ENCODE measurements around the gene DIPK1B.

The DIPK1B gene

DNA sequence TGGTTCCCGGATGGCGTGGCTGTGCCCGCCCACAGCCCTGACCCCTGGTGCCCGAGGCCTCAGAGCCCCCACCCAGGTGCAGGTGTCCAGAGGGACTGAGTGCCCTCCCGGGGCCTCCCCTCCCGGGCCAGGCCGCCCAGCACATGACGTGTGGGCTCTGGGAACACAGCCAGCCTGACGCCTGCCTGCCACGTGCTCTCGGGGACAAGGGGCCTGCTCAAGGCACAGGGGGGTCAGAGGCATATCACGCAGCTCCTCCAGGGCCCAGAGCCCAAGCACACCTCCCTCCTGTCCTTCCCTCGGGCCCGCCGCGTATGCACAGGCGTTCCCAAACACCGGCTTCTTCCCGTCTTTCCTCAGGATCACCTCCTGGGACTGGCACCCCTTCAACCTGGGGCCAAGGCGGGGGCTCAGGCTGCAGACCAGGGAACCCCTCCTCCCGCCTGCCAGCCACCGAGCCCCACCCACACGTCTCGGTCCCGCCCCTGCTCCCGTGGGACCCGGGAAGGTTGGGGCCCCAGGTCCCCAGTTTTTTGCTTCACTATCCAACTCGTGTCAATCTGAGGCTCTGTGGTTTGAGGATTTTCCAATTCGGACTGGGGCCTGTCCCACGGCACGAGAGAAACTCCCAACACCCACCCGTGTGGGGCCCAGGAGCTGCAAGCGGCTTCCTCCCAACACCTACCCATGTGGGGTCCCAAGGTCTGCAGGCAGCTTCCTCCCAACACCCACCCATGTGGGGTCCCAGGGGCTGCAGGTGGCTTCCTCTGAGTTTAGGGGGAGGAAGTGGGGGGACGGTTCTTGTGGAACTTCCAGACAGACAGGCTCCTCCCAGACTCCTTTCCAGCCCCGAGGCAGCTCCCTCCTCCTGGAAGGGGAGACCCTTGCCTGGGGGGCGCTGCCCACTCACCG is 28.9 kb downstream of the DIPK1B start:
- DNase-seq: no peak

DNA sequence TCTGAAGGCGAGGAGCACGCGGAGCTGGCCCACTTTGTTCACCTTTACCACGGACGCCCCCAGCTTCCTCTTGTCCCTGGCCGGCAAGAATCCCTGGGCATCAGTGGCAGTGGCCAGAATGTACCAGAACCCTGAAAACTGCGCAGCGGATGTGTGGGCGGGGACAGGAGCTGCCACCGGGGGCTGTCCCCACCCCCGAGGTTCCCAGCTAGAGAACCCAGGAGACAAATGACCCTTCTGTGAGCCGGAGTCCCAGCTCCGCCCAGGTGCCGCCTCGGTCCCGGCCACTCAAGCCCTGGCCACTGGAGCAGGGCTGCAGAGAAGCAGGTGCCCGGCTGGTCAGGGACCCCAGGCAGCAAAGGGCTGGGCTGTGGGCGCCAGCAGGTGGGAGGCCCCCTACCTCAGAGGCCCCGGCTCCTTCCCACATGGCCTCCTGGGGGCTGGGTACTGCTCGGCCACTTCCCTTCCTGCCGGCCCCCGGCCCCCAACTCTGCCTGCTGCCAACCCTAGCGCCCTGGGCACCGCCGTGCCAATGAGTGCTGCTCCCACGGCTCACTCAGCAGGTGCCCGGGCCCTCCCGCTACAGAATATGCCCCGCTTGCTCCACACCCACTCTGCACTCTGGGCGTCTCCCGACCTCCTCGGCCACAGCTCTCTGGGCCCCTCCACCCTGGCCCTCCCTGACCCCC is 29.7 kb downstream of the DIPK1B start:
- no peak for DNase-seq

DNA sequence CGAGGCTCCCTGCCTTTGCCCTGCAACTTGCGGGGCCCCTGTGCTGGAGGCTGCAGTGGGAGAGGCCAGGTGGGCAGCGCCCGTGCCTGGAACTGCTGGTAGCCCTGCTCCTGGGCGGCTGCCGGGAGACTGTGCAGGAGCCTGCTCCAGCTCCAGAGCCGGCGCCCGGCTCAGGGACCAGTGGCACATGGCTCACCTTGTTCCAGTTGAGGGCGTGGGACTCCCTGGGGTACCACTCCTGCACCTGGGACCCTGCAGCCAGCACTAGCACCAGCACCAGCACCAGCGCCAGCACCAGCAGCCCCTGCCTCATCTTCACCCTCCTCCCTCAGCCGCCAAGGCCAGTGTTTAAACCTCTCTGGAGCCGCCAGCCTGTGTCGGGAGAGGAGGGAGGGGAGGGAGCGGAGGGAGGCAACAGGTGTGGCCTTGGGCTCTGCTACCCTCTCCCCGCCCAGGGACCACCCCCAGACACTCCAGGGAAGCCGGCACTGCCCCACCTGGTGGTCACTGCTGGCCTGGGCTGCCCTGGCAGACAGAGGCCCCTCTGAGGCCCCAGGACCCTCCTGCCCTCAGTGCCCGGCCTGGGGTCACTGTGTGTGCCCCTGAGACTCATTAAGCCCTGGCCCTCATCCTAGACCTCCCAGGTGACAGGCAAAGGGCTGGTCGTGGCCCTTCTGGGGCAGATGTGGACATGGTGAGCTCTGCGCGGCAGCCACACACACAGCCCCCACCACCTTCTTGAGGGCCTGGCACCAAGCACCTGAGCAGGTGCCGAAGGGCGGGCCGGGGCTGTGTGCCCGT is 30.4 kb downstream of the DIPK1B start, which contains the start of gene LCN10:
TSS of gene LCN10 (minus strand) at position 350 of the 801 bp plus-strand sequence. CDS start at position 313, 37 bp downstream.
- no peak for DNase-seq

DNA sequence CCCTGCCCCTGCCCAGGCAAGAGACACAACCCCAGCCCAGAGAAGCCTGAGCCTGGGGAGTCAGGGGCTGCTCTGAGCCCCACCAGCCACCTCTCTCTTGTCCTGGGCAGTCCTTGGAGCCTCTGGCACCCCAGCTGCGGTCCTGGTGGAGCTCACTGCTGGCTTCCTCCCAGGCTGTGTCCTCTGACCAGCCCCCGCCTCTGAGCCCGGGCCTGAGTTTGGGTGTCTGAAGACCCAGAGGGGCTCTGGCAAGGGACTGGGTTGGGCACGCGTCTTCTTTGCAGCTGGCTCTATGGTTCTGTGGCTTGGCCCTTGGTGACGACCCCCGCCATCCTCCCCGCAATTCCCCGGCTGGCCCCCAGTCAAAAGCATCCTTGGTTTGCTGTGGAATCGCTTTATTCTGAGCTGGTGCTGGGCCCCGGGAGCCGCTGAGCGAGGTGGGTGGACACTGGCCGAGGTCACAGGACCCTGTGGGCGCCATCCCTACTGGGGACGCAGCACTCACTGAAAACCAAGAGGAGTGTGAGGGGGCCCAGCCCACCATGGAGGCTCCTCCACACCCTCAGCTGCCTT is 31.4 kb downstream of the DIPK1B start:
- no peak for DNase-seq

DNA sequence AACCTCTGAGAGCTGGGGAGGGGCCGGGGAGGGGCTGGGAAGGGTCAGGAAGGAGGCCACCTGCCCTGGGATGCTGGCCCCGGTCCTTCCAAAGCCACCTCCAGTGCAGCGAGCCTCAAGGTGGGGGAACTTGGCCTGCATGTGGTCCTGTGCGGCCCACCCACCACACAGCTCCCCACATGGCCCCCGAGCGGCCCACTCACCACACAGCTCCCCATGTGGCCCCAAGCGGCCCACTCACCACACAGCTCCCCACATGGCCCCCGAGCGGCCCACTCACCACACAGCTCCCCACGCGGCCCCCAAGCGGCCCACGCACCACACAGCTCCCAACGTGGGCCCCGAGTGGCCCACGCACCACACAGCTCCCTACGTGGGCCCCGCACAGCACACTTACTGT is 32.4 kb downstream of the DIPK1B start:
- no peak for DNase-seq

DNA sequence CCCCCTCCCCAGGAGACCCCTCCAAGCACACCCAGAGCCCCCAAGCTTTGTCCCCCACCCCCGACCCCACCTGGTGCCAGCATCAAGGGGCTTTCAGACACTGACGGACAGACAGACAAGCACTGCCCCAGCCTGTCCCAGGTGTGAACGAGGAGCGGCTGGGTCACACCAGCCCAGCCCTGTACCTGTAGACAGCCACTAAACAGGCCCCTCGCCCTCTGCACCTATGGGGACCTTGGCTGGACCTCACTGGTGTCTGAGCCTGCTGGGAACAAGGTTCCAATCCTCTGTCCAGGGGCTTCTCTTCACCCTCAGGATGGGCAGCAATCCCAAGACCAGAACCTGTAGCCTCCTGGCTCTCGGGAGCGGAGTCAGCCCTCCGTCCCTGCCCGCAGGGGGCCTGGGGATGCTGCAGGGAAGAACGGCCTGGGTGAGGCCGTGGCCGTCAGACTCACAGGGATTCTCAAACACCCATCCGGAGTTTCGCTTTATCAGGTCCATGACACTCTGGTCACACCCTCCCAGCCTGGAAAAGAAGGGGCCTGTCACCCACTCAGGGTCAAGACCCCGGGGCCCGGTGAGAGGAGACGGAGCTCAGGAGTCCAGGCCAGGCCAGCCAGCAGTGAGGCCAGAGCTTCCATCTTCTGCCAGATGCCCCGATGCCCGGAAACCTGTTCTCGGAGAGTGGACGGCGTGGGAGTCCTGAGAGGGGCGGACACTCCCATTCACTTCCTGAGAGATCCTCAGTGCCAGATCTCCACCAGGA is 33.2 kb downstream of the DIPK1B start:
- no peak for DNase-seq

DNA sequence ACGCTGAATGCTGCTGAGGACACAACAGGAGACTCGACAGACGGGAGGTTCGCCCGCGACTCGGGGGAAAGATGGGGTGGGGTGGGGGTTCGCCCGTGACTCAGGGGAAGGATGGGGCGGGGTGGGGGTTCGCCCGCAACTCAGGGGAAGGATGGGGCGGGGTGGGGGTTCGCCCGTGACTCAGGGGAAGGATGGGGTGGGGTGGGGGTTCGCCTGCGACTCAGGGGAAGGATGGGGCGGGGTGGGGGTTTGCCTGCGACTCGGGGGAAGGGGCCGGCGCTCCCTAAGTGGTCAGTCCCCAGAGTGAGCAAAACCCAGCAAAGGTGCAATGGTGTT is 33.8 kb downstream of the DIPK1B start:
- DNase-seq: no peak

DNA sequence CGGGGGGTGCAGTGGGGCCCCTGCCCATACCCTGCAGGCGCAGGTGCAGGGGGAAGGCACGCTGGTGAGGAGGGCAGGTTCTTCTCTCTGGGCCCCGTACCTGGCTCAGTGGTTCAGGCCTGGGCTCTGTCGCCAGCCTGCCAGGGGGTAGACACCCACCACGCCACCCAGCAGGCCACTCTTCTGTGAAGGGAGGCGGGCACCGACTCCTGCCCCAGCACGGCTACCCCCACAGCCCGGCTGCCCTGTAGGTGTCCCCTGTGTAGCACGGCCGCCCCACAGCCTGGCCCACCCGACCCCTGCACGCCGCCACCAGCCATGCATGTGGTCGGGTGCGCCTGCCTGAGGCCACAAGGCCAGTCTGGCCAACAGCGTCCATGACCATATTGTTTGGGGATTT is 34.2 kb downstream of the DIPK1B start:
- no peak for DNase-seq

DNA sequence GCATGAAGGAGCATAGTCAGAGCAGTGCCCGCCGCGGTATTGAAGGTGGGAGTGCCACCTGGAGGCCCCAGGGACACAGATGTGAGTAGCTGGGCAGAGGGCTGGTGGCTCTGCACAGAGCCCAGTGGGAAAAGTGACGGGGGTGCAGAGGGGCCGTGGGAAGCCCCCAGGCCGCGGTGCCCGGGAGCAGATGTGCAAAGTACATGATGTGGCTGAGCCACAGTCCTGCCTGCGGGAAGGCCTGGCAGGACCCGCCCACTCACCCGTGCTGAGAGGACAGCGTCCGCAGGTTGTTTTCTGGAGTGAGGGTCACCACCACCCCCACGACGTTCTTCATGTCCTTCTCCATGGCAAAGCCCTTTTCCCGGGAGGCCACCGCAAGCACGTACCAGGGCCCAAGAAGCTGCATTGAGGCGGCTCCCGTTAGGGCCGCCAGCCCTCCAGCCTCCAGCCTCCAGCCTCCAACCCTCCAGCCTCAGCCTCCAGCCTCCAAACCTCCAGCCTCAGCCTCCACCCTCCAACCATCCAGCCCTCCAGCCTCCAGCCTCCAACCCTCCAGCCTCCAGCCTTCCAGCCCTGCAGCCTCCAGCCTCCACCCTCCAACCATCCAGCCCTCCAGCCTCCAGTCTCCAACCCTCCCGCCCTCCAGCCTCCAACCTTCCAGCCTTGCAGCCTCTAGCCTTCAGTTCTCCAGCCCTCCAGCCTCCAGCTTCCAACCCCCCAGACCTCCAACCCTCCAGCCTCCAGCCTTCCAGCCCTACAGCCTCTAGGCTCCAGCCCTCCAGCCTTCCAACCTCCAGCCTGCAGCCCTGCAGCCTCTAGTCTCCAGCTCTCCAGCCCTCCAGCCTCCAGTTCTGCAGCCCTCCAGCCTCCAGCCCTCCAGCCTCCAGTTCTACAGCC is 35.0 kb downstream of the DIPK1B start:
- no peak for DNase-seq

DNA sequence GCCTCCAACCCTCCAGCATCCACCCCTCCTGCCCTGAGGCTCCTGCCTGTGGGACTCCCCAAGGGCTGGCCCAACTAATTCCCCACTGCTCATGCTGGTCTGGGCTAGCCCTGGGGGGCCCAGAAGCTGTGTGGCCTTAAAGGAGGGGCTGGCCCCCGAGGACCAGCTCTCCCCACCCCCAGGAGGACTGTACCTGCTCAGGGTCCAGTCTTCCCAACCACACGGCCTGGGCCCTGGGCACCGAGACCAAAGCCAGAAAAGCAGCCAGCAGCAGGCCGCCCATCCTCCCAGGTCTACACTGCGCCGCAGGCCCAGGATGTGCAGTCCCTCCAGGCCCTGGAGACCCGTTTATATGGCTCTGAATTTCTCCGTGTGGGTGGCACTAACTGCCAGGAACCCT is 35.8 kb downstream of the DIPK1B start, which contains the start of gene LCN6:
TSS of gene LCN6 (minus strand) at position 325 of the 400 bp plus-strand sequence. CDS start at position 283, 42 bp downstream.
- no peak for DNase-seq

DNA sequence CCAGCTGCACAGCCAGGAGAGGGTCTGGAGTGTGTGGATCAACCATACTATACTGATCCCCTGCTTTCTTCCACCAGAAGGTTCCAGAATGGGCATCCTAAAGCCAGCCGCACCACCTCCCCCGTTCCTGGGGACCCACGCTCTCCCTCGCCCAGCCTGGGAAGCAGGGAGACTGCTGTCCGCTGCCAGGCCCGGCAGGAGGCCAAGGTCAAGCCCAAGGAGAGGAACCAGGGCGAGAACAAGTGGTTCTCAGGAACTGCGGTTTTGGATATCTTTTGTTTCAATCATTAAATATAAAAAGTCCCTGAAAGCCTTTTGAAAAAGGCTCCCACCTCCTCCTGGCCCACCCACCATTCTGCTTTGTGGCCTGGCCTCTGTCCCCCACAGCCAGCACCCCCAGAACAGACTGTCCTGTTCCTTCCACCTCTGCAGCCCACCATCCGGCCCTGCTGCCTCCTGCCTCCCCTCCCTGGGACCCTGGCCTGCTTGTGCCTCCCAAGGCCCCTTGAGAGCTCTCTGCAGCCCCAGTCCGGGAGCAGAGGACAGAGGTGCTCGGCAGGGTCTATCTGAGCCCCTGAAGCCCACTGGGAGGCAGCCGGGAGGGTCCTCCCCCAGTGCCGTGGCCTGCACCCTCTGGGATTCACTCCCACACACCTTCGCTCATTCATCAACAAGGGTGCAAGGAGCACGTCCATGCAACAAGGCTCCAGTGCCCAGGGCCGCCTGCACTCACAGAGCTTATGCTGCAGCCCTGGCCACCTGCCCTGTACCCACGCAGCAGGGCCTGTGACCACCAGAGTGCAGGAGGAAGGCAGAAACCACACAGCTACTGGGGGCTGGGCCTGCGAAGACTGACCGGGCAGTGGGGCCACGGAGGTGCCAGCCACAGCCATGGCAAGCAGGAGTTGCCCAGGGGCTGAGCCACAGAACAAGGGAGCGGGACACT is 36.6 kb downstream of the DIPK1B start:
- DNase-seq: no peak

DNA sequence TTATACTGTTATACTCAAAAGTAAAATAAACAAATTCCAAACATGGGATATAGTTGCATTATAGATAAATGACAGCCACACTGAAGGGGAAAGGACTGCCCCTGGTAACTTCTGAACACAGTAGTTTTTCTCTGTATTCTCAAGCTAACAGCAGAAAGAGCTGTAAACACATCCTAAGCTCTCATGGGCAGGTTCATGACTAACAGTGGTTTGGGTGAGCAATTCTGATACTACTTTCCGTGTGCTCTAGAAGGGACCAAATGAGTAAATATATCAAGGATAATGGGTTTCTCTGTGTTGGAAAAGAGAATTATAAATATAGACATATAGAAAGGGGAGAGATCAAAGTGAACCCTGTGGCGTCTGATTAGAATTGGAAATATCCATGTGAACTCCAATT is 38.2 kb downstream of the DIPK1B start:
- DNase-seq: no peak

DNA sequence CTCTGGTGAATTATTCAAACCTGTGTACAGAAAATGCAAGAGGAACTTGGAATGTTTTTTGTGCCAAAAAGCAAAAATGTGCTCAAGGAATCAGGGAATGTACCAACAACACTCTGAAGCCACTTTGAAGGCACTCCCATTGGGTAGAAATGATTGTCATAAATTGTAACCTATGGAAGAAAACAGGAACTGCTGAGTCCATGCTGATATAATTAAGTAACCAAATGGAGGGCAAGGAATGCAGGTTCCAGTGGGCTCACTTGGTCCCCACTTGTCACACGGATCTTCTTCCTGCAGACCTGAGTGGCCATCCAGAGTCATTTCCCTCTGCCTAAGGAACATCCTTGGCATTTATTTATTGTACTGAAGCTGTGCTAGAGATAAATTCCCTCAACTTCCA is 38.9 kb downstream of the DIPK1B start:
- no peak for DNase-seq

DNA sequence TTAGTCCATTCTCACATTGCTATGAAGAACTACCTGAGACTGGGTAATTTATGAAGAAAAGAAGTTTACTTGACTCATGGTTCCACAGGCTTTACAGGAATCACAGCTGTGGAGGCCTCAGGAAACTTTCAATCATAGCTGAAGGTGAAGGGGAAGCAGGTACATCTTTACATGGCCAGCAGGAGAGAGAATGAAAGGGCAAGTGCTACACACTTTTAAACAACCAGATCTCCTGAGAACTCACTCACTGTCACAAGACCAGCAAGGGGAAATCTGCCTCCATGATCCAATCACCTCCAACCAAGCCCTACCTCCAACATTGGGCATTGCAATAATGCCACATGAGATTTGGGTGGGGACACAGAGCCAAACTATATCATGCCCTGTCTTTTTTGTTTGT is 39.4 kb downstream of the DIPK1B start:
- no peak for DNase-seq

DNA sequence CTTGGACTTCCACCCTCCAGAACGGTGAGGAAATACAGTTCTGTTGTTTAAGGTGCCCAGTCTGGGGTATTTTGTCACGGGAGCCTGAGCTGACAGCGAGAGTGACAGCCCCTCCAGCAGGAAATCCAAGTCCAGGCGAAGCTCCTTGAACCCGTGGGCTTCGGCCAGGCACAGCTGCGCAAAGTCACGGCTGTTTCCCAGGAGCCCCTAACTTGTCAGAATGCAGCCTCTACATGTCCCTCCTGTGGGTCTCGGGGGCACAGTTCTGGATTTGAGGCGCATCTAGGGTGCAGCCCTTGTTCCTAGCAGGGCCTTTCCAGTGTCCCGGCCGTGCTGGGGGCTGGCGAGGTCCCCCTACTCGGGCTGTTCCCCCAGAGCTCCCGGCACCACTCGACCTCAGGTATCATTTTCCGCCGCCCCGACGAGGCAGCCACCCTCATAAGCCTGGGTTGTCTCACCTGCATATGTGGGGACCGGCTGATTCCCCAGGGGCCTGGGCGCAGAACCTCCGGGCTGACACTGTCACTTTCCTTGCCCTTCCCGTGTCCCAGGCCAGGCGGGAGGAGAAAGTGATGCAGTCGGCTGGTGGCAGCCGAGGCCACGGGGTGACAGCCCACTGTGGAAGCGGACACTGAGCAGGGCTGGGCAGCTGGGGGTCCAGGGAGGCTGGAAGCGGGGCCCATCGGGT is 41.1 kb downstream of the DIPK1B start:
- DNase-seq: no peak

DNA sequence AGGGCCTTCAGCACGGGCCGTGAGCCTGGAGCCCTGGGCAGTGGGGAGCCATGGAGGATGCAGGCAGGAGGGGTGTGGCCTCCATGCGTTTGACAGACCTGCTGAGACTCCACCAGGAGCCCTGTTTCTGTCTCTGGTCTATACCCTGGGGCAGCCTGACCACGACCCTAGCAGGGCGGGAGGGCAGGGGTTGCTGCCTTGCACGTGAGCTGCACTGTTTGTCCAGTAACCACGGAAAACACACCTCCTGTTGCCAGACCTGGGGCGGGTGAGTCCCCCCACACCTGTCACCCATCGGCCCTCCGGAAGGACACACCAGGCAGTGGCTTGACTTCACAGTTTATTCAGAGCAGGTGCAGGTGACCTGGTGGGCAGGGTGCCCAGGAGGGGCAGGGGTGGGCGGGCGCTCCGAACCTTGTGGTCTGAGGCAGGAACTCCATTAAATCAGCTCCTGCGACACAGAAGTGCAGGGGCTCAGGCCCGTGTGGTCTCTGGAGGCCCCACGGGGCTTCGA is 41.7 kb downstream of the DIPK1B start:
- no peak for DNase-seq

DNA sequence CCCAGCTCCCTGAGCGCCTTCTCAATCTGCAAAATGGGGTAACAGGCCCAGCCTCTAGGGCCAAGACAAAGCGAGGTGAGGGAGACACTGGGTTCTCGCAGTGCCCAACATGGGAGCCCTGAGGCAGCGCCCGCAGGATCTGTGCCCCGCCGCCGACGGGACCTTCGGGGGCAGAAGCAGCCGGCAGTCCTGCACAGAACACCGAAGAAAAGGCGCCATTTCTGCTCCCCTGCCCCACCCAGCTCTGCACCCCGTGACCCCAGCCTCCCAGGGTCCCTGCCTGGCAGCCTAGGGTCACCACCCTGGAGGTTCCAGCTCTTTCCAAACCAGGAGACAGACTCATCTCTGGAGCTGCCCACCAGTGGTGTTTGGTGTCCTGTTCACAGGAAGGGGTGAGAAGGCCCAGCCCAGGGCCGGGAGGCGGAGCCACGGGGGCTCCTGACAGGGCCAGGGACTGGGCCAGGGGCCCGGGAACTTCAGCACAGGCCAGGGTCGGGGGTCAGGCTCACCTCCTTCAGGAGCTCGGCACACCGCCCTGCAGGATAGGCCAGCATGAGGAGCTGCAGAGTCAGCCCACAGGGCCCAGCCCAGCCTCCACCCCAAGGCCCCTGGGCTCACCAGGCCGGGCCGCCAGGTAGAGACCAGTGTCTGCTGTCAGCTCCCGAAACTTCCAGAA is 42.4 kb downstream of the DIPK1B start:
- no peak for DNase-seq
